DND-41 (cell line): ENCODE measurements around the gene DHX34.

Source experiments
- ATAC-seq: fragments of 200-7000 bp; cut with Tn5 transposase; 3 replicates; pipeline ENCODE4 v1.9.1; 2021; ENCODE audit warnings: low read depth; ENCODE audit not compliant: insufficient read depth
- DNase-seq: peaks from one replicate; pipeline ENCODE4 v3.0.0-alpha.2; 2020
- H2AFZ ChIP-seq: 2 replicates; pipeline ENCODE4 v1.6.0; 2012; ENCODE audit warnings: low read depth, low read length
- H3K27ac ChIP-seq: 2 replicates; pipeline ENCODE4 v1.5.1; 2012; ENCODE audit warnings: low read length, inconsistent platforms
- H3K27me3 ChIP-seq: fragments of 200-600 bp; sonication (generic); 2 replicates; pipeline ENCODE4 v1.6.0; 2012; ENCODE audit warnings: low read length, mild to moderate bottlenecking, inconsistent platforms; ENCODE audit not compliant: insufficient read depth, poor library complexity
- H3K36me3 ChIP-seq: 2 replicates; pipeline ENCODE4 v1.5.1; 2012; ENCODE audit warnings: low read length, inconsistent platforms; ENCODE audit not compliant: insufficient read depth
- H3K4me1 ChIP-seq: 2 replicates; pipeline ENCODE4 v1.5.1; 2012; ENCODE audit warnings: mild to moderate bottlenecking, low read length; ENCODE audit not compliant: insufficient read depth
- H3K4me2 ChIP-seq: 2 replicates; pipeline ENCODE4 v1.6.0; 2012; ENCODE audit warnings: mild to moderate bottlenecking, moderate library complexity, low read length, inconsistent platforms; ENCODE audit not compliant: insufficient read depth
- H3K4me3 ChIP-seq, 2 experiments: fragments of 200-600 bp in 1 of 2; shearing (Covaris generic) in 1 of 2; 2 replicates each; pipeline ENCODE4 v1.5.1; 2012 to 2016; ENCODE audit warnings: inconsistent platforms in 2 of 2, low read length in 2 of 2, mild to moderate bottlenecking in 2 of 2, low read depth in 1 of 2, moderate library complexity in 1 of 2
- H3K79me2 ChIP-seq: 2 replicates; pipeline ENCODE4 v1.6.0; 2012; ENCODE audit warnings: low read length, inconsistent platforms; ENCODE audit not compliant: insufficient read depth
- H3K9ac ChIP-seq: 2 replicates; pipeline ENCODE4 v1.6.0; 2012; ENCODE audit warnings: low read depth, mild to moderate bottlenecking, inconsistent platforms, low read length, moderate library complexity
- H3K9me3 ChIP-seq: 2 replicates; pipeline ENCODE4 v1.5.1; 2012; ENCODE audit warnings: low read length, moderate library complexity, mild to moderate bottlenecking, inconsistent platforms; ENCODE audit not compliant: insufficient read depth, severe bottlenecking
- H4K20me1 ChIP-seq: 2 replicates; pipeline ENCODE4 v1.6.0; 2012; ENCODE audit warnings: low read length; ENCODE audit not compliant: insufficient read depth
- EZH2 ChIP-seq: IDR thresholded peaks from 3 replicates; pipeline ENCODE4 v1.6.1; 2012; ENCODE audit warnings: borderline replicate concordance, low read depth, mild to moderate bottlenecking, moderate library complexity, low read length, inconsistent platforms; ENCODE audit not compliant: severe bottlenecking
- TF ChIP-seq, protein P1 (sequence below): IDR thresholded peaks from 2 replicates; pipeline ENCODE4 v1.5.1; 2012; ENCODE audit warnings: borderline replicate concordance, low read length, moderate library complexity, mild to moderate bottlenecking; ENCODE audit not compliant: poor library complexity, severe bottlenecking; ENCODE audit errors: extremely low read depth

DHX34 gene

DNA sequence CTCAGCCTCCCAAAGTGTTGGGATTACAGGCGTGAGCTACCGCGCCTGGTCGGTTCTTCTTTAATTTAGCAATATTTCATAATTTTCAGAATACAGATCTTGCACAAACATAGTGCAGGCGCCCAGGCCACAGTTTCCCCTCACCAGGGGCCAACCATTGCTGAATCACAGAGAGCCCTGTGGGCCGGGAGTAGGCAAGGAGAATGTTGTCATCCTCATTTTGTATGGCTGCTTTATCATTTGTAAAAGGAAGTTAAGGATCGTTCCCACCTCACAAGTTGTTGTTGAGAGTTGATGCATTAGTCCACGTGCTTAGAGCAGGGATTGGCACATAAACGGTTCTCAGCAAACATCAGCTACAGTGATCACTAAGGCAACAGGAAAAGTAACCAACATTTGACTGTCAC is 40.0 kb downstream of the DHX34 start:
- Histone ChIP-seq H3K9me3 (no peaks in the 10 kb centered on the region), H3K79me2 (no peaks in the 10 kb centered on the region), H3K4me1 (no peaks in the 10 kb centered on the region), H2AFZ (no peak overlapping the region), H3K4me3 (no peak overlapping the region), H3K9ac (no peak overlapping the region), H3K27me3 (no peaks in the 10 kb centered on the region), H3K27ac (no peak overlapping the region), H3K4me2 (no peak overlapping the region), H4K20me1 (no peaks in the 10 kb centered on the region), H3K36me3 (no peaks in the 10 kb centered on the region)
- DNase-seq: no peak
- TF ChIP-seq, protein P1, sequence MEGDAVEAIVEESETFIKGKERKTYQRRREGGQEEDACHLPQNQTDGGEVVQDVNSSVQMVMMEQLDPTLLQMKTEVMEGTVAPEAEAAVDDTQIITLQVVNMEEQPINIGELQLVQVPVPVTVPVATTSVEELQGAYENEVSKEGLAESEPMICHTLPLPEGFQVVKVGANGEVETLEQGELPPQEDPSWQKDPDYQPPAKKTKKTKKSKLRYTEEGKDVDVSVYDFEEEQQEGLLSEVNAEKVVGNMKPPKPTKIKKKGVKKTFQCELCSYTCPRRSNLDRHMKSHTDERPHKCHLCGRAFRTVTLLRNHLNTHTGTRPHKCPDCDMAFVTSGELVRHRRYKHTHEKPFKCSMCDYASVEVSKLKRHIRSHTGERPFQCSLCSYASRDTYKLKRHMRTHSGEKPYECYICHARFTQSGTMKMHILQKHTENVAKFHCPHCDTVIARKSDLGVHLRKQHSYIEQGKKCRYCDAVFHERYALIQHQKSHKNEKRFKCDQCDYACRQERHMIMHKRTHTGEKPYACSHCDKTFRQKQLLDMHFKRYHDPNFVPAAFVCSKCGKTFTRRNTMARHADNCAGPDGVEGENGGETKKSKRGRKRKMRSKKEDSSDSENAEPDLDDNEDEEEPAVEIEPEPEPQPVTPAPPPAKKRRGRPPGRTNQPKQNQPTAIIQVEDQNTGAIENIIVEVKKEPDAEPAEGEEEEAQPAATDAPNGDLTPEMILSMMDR: no peak
- TF ChIP-seq EZH2: no peak
- no peak for ATAC-seq

DNA sequence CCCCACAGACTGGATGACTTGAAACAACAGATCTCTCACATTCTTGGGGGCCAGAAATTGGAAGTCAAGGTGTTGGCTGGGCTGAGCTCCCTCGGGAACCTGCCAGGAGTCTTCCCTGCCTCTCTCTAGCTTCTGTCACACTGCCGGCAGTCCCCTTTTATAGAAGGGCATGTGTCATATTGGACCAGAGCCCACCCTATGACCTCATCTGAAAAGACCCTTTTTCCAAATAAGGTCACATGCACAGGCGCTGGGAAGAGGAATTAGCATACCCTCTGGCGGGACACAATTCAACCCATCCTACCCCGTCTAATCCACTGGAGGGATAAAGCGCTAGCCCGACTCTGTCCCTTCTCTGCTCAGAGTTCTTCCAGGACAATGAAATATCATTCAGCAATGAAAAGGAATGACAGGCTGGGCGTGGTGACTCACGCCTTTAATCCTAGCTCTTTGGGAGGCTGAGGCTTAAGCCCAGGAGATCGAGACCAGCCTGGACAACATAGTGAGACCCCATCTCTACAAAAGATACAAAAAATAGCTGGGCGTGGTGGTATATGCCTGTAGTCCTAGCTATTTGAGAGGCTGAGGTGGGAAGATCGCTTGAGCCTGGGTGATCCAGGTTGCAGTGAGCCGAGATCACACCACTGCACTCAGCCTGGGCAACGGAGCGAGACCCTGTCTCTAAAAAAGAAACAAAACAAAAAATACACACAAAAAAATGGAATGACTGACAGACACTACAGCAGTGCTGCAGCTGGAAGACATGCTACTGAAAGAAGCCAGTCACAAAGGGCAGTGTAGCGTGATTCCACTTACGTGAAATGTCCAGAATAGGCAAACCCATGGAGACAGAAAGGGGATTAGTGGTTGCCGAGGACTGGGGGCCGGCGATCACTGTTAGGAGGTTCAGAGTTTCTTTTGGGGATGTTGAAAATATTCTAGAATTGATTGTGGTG is 41.7 kb downstream of the DHX34 start:
- ATAC-seq: no peak

DNA sequence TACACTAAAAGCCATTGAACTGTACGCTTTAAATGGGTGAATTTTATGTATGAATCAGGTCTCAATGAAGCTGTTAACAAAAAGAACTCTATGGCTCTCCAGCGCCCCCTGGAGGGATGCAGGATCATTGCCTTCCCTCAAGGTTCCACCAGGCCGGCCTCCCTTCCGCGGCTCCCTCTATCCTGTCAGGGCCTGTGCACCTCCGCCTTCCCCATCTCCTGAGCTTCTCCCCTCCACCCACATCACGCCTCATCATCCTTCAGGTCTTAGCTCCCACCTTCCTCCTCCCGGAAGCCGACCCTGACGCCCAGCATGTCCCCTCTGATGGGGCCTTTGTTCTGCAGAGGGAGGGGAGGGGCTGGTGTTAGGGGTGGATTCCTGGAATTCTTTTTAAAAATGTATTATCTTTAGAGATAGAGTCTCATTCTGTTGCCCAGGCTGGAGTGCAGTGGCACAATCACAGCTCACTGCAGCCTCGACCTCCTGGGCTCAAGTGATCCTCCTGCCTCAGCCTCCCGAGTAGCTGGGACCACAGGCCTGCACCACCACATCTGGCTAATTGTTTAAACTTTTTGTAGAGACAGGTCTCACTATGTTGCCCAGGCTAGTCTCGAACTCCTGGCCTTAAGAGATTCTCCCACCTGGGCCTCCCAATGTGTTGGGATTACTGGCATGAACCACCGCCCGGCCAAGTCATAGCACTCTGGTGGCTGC is 42.6 kb downstream of the DHX34 start:
- Histone ChIP-seq H3K36me3 (no peaks in the 10 kb centered on the region), H3K27me3 (peaks cover 3% of the 10 kb centered on the region), H2AFZ (no peak overlapping the region), H3K27ac (no peak overlapping the region), H3K79me2 (no peaks in the 10 kb centered on the region), H4K20me1 (no peaks in the 10 kb centered on the region), H3K9me3 (no peaks in the 10 kb centered on the region), H3K4me3 (no peak overlapping the region), H3K4me1 (no peaks in the 10 kb centered on the region), H3K4me2 (no peak overlapping the region), H3K9ac (no peak overlapping the region)
- ATAC-seq (peak; percentile 94), DNase-seq (peak; percentile 78)
- TF ChIP-seq EZH2: no peak
- TF ChIP-seq, protein P1: peak; percentile 95

More for the DNA sequence above, 41.7 kb downstream of the DHX34 start:
- Histone ChIP-seq H3K27ac (no peak overlapping the region), H3K27me3 (peaks cover 3% of the 10 kb centered on the region), H3K4me3 (no peak overlapping the region), H3K9ac (no peak overlapping the region), H3K9me3 (no peaks in the 10 kb centered on the region), H2AFZ (no peak overlapping the region), H3K36me3 (no peaks in the 10 kb centered on the region), H4K20me1 (no peaks in the 10 kb centered on the region), H3K4me2 (no peak overlapping the region), H3K4me1 (no peaks in the 10 kb centered on the region), H3K79me2 (no peaks in the 10 kb centered on the region)
- no peak for DNase-seq
- no peak for TF ChIP-seq EZH2
- TF ChIP-seq, protein P1: no peak
